HG03159 (cell line): ENCODE measurements around the gene CRELD2.

ENCODE experiments used
- ATAC-seq: cut with Tn5 transposase; IDR thresholded peaks from one replicate; pipeline ENCODE4 v1.9.1; 2021; ENCODE audit warnings: mild to moderate bottlenecking, moderate library complexity; ENCODE audit not compliant: unreplicated experiment

Gene CRELD2

GRCh38 chr22:49887064-49887451 is 31.4 kb upstream of the CRELD2 start:
- ATAC-seq, result no peak

GRCh38 chr22:49887702-49888101 is 30.7 kb upstream of the CRELD2 start:
- ATAC-seq, result no peak

GRCh38 chr22:49889071-49889470 is 29.4 kb upstream of the CRELD2 start:
- ATAC-seq, result no peak

GRCh38 chr22:49892226-49892899 is 26.1 kb upstream of the CRELD2 start:
- ATAC-seq, result no peak

GRCh38 chr22:49893025-49893424 is 25.4 kb upstream of the CRELD2 start:
- no peak for ATAC-seq

- ATAC-seq, result no peak
Measured at GRCh38 chr22:49894322-49895054, 23.9 kb upstream of the CRELD2 start.

- no peak for ATAC-seq
Measured at GRCh38 chr22:49896201-49896600, 22.2 kb upstream of the CRELD2 start.

GRCh38 chr22:49897015-49897684 is 21.3 kb upstream of the CRELD2 start:
- no peak for ATAC-seq

- ATAC-seq, result no peak
Measured at GRCh38 chr22:49899530-49899929, 18.9 kb upstream of the CRELD2 start.

GRCh38 chr22:49900441-49901230 is 17.8 kb upstream of the CRELD2 start:
- ATAC-seq, result no peak

- ATAC-seq, result no peak
Measured at GRCh38 chr22:49901457-49901856, 17.0 kb upstream of the CRELD2 start.

- no peak for ATAC-seq
Measured at GRCh38 chr22:49903322-49904039, 15.0 kb upstream of the CRELD2 start.

GRCh38 chr22:49904040-49904369 is 14.4 kb upstream of the CRELD2 start:
- ATAC-seq, result no peak

- ATAC-seq, result no peak
Measured at GRCh38 chr22:49905465-49905864, 13.0 kb upstream of the CRELD2 start.

- no peak for ATAC-seq
Measured at GRCh38 chr22:49906071-49906798, 12.2 kb upstream of the CRELD2 start.

- ATAC-seq, result no peak
Measured at GRCh38 chr22:49906799-49907290, 11.6 kb upstream of the CRELD2 start.

GRCh38 chr22:49907807-49908206 is 10.6 kb upstream of the CRELD2 start:
- ATAC-seq, result no peak

GRCh38 chr22:49909476-49910205 is 8.8 kb upstream of the CRELD2 start:
- ATAC-seq, result no peak
